WTC11 (cell line): ENCODE data around the gene RAB23. TPM values are rescaled to one million over a fixed set of nuclear protein-coding genes. Genes with fewer than 3 reads are reported as not detected.

Experiments used
- ATAC-seq: fragments of 200-7000 bp; cut with Tn5 transposase; 2 replicates; pipeline ENCODE4 v1.10.0; 2021; ENCODE audit warnings: mild to moderate bottlenecking, moderate library complexity
- CTCF ChIA-PET: fragments of 300-600 bp; sonication (Branson Sonifier 250); formaldehyde crosslinking; loops from one replicate; lab custom pipeline; 2021; ENCODE audit warnings: antibody characterized with exemption; lab: Charles Lee
- POLR2A ChIA-PET: fragments of 350-600 bp; sonication (Branson Sonifier 250); formaldehyde crosslinking; loops from one replicate; lab custom pipeline; 2021; ENCODE audit warnings: antibody characterized with exemption; lab: Charles Lee
- DNase-seq: peaks from one replicate; pipeline ENCODE4 v3.0.0; 2021; ENCODE audit warnings: low spot score
- H3K27ac Mint-ChIP-seq: 2 replicates; pipeline ENCODE4 v1.8.0; 2021; ENCODE audit warnings: mixed read lengths
- H3K27me3 Mint-ChIP-seq: 2 replicates; pipeline ENCODE4 v1.8.0; 2021; ENCODE audit warnings: low read depth, mild to moderate bottlenecking, moderate library complexity, mixed read lengths
- H3K36me3 Mint-ChIP-seq: 2 replicates; pipeline ENCODE4 v1.8.0; 2021; ENCODE audit warnings: mixed read lengths
- H3K4me1 Mint-ChIP-seq: 2 replicates; pipeline ENCODE4 v1.8.0; 2022; ENCODE audit warnings: mixed read lengths
- H3K4me3 Mint-ChIP-seq: 2 replicates; pipeline ENCODE4 v1.8.0; 2021; ENCODE audit warnings: mild to moderate bottlenecking, moderate library complexity, mixed read lengths
- H3K9me3 Mint-ChIP-seq: 2 replicates; pipeline ENCODE4 v1.8.0; 2021; ENCODE audit warnings: mixed read lengths
- CREB1 ChIP-seq: sonication (generic); formaldehyde crosslinking; IDR thresholded peaks from 2 replicates; pipeline ENCODE4 v1.8.0; 2023; ENCODE audit warnings: mild to moderate bottlenecking, missing genetic modification reagents
- IRF2 ChIP-seq: sonication (generic); formaldehyde crosslinking; IDR thresholded peaks from 2 replicates; pipeline ENCODE4 v1.8.0; 2022; ENCODE audit warnings: low read depth, missing genetic modification reagents, borderline replicate concordance
- JUN ChIP-seq: sonication (generic); formaldehyde crosslinking; IDR thresholded peaks from 2 replicates; pipeline ENCODE4 v1.8.0; 2023; ENCODE audit warnings: mild to moderate bottlenecking, missing genetic modification reagents
- PRRX2 ChIP-seq: fragments of 250-450 bp; sonication (Bioruptor Pico); IDR thresholded peaks from 2 replicates; pipeline ENCODE4 v1.8.0; 2021; ENCODE audit warnings: mild to moderate bottlenecking
- ZBTB43 ChIP-seq: sonication (generic); formaldehyde crosslinking; IDR thresholded peaks from 2 replicates; pipeline ENCODE4 v1.8.1; 2023; ENCODE audit warnings: mild to moderate bottlenecking, missing genetic modification reagents
- ZNF317 ChIP-seq: sonication (generic); formaldehyde crosslinking; IDR thresholded peaks from 2 replicates; pipeline ENCODE4 v1.8.1; 2023; ENCODE audit warnings: low read depth, mild to moderate bottlenecking, moderate library complexity, missing genetic modification reagents, borderline replicate concordance
- ZNF423 ChIP-seq: fragments of 250-450 bp; sonication (Bioruptor Pico); IDR thresholded peaks from 2 replicates; pipeline ENCODE4 v2.1.2; 2022; ENCODE audit warnings: mild to moderate bottlenecking, moderate library complexity
- total RNA-seq: library from RNA; stranded (reverse); gene quantifications from 3 replicates; pipeline ENCODE4 v1.2.3, GENCODE V29; 2021
- TF ChIP-seq, protein P1 (sequence below): sonication (generic); formaldehyde crosslinking; IDR thresholded peaks from 2 replicates; pipeline ENCODE4 v1.8.0; 2023; ENCODE audit warnings: mild to moderate bottlenecking, missing genetic modification reagents
- TF ChIP-seq, protein P2 (sequence below): fragments of 250-450 bp; sonication (Bioruptor Pico); IDR thresholded peaks from 2 replicates; pipeline ENCODE4 v2.1.2; 2022; ENCODE audit warnings: mild to moderate bottlenecking, moderate library complexity

The RAB23 gene
- total RNA-seq, 1 experiment from 2014 or later, result 11.3 TPM

GRCh38 chr6:57216235-57217101 is 5.6 kb downstream of the RAB23 start:
- H3K27me3 Mint-ChIP-seq, result no peaks in the 10 kb centered on the region
- DNase-seq, result no peak
- peaks cover 19% of the 10 kb centered on the region for H3K36me3 Mint-ChIP-seq
- peak overlapping the region; percentile 81 for H3K27ac Mint-ChIP-seq
- TF ChIP-seq PRRX2 (CRISPR knock-in tag) (no peak), CREB1 (CRISPR knock-in tag) (no peak)
- peaks cover 53% of the 10 kb centered on the region for H3K4me1 Mint-ChIP-seq
- POLR2A ChIA-PET, result no interaction called here
- CTCF ChIA-PET, result no interaction called here
- H3K4me3 Mint-ChIP-seq, result 0 out of 2 replicates have a peak overlapping the region, but pooled peaks have one; percentile 20
- peaks cover 19% of the 10 kb centered on the region for H3K9me3 Mint-ChIP-seq
- ATAC-seq, result no peak

- Mint-ChIP-seq H3K36me3 (peaks cover 17% of the 10 kb centered on the region), H3K27ac (peak overlapping the region; percentile 4; the same call in 1 of the 2 replicates), H3K4me3 (no peak overlapping the region), H3K4me1 (peaks cover 51% of the 10 kb centered on the region), H3K9me3 (peaks cover 16% of the 10 kb centered on the region), H3K27me3 (no peaks in the 10 kb centered on the region)
- CTCF ChIA-PET, result no interaction called here
- ATAC-seq (no peak), DNase-seq (no peak)
- TF ChIP-seq IRF2 (CRISPR knock-in tag) (no peak), ZNF317 (CRISPR knock-in tag) (peak; percentile 75), ZNF423 (CRISPR knock-in tag) (no peak)
- POLR2A ChIA-PET, result no interaction called here
Observed at GRCh38 chr6:57215260-57215659, 6.8 kb downstream of the RAB23 start.

DNA sequence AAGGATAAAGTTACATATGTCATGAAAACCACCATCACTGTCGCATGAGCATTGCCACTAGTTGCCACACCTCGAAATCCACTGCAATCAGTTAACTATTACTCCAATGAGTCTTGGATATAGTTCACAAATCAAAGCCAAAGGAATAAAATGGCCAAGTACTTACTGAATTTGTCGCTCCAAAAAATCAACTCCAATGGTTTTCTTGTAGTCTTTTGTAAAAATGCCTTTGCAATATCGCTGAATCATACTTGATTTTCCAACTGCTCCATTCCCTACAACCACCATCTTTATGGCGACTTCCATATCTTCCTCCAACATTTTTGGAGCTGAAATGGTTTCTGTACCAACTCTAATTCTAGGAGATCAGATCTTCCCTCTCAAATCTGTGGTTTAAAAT is 12.0 kb downstream of the RAB23 start:
- ATAC-seq, result no peak

DNA sequence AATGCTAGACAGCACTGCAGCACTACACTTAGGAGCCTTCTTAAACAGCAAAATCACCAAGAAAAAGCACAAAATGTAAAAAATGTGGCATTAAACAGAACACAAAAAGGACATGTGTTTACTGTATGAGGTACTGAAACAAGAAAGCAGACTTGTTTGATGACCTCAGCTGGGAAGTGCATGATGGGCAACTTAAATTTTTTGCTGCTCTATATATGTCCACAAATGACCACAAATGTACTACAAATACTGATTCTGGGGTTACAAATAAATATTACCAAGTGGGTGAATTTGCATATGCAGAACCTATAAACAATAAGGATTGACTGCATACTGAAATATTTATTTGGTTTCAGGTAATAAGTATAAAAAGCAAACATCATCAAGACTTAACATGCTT is 13.1 kb downstream of the RAB23 start:
- ATAC-seq (no peak), DNase-seq (no peak)
- CTCF ChIA-PET, result no interaction called here
- POLR2A ChIA-PET, result no interaction called here
- Mint-ChIP-seq H3K9me3 (no peaks in the 10 kb centered on the region), H3K36me3 (no peaks in the 10 kb centered on the region), H3K27me3 (no peaks in the 10 kb centered on the region), H3K27ac (no peak overlapping the region), H3K4me3 (no peak overlapping the region), H3K4me1 (peaks cover 16% of the 10 kb centered on the region)
- TF ChIP-seq CREB1 (CRISPR knock-in tag), result no peak
- TF ChIP-seq, protein P1, sequence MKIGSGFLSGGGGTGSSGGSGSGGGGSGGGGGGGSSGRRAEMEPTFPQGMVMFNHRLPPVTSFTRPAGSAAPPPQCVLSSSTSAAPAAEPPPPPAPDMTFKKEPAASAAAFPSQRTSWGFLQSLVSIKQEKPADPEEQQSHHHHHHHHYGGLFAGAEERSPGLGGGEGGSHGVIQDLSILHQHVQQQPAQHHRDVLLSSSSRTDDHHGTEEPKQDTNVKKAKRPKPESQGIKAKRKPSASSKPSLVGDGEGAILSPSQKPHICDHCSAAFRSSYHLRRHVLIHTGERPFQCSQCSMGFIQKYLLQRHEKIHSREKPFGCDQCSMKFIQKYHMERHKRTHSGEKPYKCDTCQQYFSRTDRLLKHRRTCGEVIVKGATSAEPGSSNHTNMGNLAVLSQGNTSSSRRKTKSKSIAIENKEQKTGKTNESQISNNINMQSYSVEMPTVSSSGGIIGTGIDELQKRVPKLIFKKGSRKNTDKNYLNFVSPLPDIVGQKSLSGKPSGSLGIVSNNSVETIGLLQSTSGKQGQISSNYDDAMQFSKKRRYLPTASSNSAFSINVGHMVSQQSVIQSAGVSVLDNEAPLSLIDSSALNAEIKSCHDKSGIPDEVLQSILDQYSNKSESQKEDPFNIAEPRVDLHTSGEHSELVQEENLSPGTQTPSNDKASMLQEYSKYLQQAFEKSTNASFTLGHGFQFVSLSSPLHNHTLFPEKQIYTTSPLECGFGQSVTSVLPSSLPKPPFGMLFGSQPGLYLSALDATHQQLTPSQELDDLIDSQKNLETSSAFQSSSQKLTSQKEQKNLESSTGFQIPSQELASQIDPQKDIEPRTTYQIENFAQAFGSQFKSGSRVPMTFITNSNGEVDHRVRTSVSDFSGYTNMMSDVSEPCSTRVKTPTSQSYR (CRISPR knock-in tag), result no peak
- TF ChIP-seq, protein P2, sequence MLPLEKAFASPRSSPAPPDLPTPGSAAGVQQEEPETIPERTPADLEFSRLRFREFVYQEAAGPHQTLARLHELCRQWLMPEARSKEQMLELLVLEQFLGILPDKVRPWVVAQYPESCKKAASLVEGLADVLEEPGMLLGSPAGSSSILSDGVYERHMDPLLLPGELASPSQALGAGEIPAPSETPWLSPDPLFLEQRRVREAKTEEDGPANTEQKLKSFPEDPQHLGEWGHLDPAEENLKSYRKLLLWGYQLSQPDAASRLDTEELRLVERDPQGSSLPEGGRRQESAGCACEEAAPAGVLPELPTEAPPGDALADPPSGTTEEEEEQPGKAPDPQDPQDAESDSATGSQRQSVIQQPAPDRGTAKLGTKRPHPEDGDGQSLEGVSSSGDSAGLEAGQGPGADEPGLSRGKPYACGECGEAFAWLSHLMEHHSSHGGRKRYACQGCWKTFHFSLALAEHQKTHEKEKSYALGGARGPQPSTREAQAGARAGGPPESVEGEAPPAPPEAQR (CRISPR knock-in tag), result no peak

More for the DNA sequence above, 12.0 kb downstream of the RAB23 start:
- ChIA-PET CTCF (no interaction called here), POLR2A (no interaction called here)
- H3K4me3 Mint-ChIP-seq, result no peak overlapping the region
- no peaks in the 10 kb centered on the region for H3K27me3 Mint-ChIP-seq
- no peak for TF ChIP-seq JUN (CRISPR knock-in tag)
- TF ChIP-seq ZBTB43 (CRISPR knock-in tag), result no peak
- H3K9me3 Mint-ChIP-seq, result peaks cover under 1% of the 10 kb centered on the region
- DNase-seq, result no peak
- no peak overlapping the region for H3K27ac Mint-ChIP-seq
- peaks cover 1% of the 10 kb centered on the region; the same call in 1 of the 2 replicates for H3K36me3 Mint-ChIP-seq
- peaks cover 26% of the 10 kb centered on the region for H3K4me1 Mint-ChIP-seq
